GM12801 (cell line): ENCODE results near the gene NUP188.

ENCODE experiments used
- TF ChIP-seq, protein P1 (sequence below): IDR thresholded peaks from one replicate; pipeline ENCODE4 v1.5.1; 2011; ENCODE audit warnings: control low read depth; ENCODE audit not compliant: insufficient read length; ENCODE audit errors: extremely low read depth

The NUP188 gene

DNA sequence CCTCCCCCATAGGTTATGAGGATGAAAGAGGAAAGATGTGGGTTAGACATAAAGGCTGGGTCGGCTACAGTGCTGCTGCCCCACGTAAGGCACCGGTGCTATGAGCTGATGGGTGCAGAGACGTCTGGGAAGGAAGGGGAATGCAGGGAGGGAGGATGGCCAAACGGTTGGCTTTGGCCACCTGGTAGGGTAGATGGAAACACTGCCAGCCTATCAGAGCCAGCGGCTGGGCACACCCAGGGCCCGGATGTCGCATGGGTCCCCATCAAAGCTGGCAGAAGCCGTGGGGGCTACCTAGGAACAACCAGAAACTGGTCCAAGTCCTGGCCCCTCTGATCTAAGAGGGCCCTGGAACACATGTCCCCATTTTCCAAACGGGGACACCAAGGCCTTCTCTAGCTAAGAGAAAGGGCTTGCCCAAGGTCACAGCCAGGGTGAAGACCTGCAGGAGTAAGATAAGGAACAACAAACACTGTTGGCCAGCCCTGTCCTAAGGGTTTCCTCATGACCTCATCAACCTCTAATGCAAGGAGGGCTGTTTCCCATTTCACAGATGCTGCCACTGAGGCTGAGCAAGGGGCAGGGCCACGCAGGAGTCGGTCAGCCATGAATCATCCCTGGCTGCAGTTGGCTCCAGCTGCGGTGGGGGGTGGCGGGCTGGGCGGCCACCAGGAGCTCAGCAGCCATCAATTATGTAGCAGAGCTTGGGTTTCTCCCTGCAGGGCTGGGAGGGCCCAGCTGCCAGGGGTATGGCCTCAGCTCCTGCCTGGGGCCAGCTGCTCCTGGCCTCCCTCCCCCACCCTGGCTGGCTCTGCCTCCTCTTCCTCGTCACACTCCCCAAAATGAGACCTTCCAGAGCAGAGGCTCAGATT, 75.8 kb downstream of the NUP188 start:
- TF ChIP-seq, protein P1, sequence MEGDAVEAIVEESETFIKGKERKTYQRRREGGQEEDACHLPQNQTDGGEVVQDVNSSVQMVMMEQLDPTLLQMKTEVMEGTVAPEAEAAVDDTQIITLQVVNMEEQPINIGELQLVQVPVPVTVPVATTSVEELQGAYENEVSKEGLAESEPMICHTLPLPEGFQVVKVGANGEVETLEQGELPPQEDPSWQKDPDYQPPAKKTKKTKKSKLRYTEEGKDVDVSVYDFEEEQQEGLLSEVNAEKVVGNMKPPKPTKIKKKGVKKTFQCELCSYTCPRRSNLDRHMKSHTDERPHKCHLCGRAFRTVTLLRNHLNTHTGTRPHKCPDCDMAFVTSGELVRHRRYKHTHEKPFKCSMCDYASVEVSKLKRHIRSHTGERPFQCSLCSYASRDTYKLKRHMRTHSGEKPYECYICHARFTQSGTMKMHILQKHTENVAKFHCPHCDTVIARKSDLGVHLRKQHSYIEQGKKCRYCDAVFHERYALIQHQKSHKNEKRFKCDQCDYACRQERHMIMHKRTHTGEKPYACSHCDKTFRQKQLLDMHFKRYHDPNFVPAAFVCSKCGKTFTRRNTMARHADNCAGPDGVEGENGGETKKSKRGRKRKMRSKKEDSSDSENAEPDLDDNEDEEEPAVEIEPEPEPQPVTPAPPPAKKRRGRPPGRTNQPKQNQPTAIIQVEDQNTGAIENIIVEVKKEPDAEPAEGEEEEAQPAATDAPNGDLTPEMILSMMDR: no peak

DNA sequence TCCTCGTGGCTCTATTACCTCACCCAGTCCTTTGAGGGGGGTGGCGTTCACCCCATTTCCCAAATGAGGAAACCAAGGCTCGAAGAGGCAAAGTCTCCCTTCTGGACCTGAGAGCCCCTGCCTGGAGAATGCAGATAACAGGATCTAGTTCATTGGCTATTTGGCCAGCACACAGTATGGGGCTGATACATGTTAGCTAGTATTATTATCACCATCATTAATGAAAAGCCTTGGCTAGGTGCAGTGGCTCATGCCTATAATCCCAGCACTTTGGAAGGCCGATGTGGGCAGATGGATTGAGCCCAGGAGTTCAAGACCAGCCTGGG, 76.4 kb downstream of the NUP188 start:
- TF ChIP-seq, protein P1: no peak

DNA sequence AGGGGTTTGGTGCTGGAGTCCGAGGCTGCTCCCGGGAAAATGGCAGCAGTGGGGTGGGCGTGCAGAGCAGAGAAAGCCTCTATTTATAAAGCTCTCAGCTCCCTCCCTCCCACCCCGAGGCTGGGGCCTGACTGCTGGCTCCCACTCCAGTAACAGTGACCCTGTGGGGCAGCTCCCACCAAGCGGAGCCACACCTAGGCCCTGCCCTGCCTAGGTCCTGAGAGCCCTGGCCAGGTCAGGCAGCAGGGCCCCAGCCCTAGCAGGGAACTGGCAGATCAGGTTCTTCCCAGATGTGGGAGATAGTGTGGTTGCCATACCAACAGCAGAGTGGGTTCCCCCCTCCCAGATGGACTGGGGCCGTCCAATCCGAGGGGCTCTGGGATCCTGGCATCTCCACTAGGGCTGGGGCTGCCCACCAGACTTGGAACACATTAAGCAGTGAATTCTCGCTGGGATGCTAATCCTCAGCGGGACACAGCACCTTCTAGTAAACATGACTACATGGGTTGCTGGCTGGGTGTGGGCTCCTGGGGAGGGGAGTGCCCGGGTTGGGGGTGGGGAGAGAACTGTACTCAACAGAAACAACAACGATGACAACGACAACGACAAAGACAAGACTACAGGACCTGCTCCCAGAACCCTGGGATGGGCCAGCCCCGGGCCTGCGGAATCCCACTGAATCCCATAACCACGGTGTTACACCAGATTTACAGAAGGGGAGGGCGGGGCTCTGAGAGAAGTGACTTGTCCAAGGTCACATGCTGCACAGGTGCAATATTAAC, 79.1 kb downstream of the NUP188 start:
- TF ChIP-seq, protein P1: no peak

DNA sequence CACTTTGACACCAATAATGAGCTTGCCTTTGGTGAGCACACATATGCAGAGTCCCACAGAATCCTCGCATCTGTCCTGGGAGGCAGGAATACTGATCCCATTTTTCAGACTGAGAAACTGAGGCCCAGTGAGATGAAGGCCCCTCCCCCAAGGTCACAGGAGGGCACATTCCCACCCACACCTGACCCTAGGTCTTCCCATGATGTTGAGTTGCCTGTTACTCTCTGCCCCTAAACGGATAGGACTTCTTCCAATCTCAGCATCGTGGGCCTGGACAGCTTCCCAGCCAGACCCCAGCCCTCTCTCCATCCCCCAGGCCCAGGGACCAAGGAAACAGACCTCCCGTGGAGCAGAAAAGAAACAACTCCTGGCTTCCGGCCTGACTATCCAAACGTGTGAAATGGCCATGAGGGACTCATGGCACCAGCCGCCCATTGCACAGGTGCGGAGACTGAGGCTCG, 79.8 kb downstream of the NUP188 start:
- TF ChIP-seq, protein P1: no peak

DNA sequence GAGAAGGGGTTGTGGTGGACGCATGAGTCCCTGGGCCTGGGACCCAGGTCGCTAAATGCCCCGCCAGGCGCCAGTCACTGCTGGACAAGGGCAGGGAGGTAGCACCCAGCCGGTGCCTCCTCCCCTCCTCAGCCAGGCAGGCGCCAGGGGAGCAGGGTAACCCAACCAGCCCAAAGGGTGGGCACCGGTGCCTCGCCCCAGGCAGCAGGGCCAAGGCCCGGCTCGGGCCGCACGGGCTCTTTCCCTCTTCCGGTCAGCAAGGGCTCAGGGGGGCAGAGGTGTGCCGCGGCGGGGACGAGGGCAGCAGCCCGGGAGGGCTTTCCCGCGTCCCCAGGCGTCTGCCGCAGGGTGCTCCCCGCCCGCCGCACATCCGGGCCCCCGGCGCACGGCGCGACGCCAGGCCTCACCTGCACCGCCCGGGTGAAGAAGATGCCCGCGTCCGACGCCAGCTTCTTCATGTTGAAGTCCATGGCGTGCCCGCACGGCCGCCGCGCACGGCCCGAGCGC, 80.2 kb downstream of the NUP188 start:
- TF ChIP-seq, protein P1: no peak

DNA sequence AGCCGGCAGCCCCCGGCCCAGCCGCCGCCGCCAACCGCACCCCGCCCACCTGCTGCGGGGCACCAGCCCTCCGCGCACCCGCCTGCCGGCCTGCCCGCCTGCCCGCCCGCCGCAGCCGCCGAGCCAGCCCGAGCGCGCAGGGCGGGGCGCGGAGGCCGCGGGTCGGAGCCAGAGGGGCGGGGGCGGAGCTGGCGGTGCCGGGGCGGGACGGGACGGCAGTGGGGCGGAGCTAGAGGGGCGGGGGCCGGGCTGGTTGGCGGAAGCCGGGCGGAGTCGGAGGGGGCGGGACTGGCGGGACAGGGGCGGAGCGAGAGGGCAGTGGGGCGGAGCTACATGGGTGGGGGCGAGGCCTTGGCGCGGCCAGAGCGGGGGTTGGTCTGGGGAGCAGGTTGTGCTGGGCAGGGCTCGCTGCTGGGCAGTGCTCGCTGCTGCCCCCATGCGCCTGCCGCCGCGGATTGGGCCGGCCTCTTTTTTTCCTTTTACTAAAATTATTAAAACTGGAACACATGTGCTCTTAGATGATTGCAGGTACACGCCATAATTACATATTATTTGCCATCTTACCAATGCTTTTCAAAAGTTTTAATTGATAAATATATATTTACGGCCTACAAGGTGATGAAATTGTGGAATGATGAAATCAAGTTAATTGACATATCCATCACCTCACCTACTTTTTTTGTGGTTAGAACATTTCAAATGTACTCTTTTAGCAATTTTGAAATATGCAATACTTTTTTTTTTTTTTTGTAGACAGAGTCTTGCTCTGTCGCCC, 80.9 kb downstream of the NUP188 start, which contains the start of gene SH3GLB2:
Gene SH3GLB2 (minus strand): TSS at position 140 of the 775 bp plus-strand sequence. CDS start 177 bp downstream, outside the sequence.
- TF ChIP-seq, protein P1: no peak
